ENCODE data around the gene HPGD.

HPGD gene

GRCh38 chr4:174522183-174523024 lies at the start of gene HPGD:
Gene HPGD (minus strand): TSS chr4:174522488. CDS start chr4:174522451, 37 bp downstream.
- DNase-seq (ENCODE audit: low read depth in 1 of 2, low spot score in 1 of 2), result peak in 1 of 2 donors; percentile 22

- DNase-seq (ENCODE audit: low read depth in 1 of 2, low spot score in 1 of 2), result no peak
Observed at GRCh38 chr4:174564529-174564928, 42.2 kb upstream of the HPGD start.

DNA sequence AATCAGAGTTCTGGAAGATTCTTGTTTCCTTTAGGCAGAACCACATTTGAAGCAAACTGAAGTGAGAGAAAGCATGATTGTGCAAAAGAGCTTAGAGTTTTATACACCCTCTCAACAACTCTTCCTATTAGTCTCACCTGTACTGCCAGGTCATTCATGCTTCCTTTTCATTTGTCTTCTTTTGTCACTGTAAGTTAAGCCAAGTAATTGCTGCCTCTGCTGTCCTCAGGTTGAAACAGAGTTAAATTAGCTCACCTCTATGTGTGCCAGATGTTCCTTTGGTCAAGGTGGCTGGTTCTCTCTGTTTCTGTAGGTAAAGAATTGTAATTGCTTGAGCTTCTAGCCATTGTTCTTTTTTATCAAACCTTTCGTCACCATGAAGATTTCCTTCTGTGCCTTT lies 41.1 kb upstream of the HPGD start:
- no peak for DNase-seq (ENCODE audit: low read depth in 1 of 2, low spot score in 1 of 2)

DNA sequence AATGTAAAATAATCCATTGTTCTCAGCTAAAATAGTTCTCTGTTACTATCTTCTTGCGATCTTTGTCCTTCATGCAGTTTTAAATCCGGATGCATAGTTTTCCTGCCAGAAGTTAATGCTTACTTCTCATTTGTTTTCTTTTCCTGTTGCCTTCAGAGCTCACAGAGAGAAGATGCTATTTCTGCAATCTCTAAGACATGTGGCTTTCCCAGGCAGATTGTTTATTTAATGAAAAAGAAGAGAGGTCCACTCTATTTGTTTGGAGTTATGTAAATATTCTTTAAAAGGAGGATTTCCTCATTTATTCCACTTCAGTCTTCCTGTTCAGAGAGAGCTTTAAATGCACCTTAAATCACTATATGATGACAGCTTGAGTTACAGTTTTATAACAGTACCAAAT lies 39.3 kb upstream of the HPGD start:
- DNase-seq (ENCODE audit: low read depth in 1 of 2, low spot score in 1 of 2), result no peak

DNA sequence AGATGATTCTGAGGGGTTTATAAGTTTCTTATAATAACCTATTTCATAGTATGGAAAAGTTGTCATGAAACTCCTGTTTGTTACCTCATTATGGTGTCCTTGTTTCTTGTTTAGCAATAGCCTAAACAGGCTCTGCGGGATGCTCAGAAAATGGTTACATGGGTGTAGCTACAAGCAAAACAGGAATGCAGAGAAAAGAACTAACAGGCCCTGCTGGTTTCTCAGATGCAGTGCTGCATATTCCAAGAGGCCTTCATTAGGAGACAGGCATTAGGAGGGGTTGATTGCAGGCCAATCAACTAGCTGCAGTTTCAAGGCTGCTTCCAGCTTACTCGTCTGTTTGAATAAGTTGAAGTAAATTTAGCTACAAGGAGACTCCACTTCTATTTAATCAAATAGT lies 37.6 kb upstream of the HPGD start:
- no peak for DNase-seq (ENCODE audit: low read depth in 1 of 2, low spot score in 1 of 2)

DNA sequence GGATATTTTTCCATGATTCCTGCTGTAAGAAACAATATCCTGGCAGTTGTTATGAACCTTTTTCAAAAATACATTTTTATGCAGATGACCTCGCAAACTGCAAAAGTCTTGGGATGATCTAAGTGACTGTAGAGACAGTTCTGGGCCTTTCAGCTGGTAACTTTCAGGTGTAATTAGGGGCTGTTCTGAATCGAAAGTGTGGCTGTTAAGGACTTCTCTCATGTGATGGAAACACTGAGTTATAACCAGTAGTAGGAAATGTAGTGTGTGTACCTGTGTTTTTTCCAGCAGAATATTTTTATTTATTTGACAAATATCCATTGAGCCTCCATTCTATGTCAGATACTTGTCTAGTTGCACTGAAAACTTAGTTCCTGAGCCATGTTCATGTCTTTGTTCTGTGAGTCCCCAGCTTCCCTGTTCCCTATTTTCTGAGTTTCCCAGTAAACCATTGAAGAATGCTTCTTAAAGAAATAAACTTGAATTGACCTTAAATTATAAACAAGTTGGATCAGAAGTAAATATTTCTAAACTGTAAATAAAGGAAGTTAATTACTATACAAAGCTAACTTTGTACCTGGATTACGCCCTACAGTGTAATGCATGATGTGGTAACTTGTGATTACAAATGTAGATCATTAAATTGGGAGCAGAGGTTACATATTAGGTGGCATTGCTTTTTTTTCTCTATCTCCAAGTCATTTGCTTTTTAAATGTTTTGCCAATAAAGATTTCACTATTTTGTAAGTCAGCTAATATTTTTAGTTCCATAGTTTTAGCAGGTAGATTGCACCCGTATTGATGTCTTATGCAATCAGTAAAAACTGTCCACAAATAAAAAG lies 33.7 kb upstream of the HPGD start:
- no peak for DNase-seq (ENCODE audit: low read depth in 1 of 2, low spot score in 1 of 2)

DNA sequence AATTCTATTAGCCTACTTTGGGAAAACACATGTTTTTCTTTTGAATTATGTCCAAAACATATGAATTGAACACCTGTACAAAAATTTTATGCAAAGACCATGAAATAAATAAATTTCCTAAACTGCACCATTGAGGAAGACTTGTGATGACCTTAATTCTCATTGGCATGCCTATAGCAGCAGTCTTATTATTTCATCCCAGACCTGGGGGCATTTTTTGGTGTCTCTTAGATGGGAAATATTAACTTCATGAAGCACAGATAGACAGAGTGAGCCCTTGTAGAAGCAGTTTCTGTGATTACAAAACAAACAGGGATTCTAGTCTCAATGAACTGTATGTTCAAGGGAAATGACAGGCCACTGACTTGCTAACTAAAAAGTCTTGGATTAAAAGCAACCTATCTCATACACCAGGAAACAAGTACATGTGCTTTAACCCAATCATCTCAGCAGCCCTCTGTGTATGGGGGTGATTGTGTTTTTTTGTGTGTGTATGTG lies 32.0 kb upstream of the HPGD start:
- DNase-seq (ENCODE audit: low read depth in 1 of 2, low spot score in 1 of 2), result no peak

DNA sequence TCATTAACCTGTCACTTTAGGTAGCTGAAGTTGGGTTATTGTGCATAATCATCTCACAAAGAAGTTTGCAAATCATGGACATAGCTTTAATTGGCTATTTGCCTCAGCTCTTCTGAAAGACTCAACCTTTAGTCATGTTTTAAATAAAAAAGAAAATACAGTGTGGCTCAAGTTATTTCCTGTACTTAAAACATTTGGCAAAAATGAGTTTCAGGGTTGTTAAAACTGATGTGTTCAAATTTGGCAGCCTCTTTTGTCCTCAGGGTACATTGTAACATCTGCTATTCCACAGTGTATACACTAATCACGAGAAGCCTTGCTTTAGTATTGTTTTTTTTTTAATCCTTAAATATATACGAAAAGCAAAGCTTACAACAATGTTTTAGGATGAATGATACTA lies 31.5 kb upstream of the HPGD start:
- no peak for DNase-seq (ENCODE audit: low read depth in 1 of 2, low spot score in 1 of 2)

- DNase-seq (ENCODE audit: low read depth in 1 of 2, low spot score in 1 of 2), result no peak
Observed at GRCh38 chr4:174553031-174553430, 30.7 kb upstream of the HPGD start.

DNA sequence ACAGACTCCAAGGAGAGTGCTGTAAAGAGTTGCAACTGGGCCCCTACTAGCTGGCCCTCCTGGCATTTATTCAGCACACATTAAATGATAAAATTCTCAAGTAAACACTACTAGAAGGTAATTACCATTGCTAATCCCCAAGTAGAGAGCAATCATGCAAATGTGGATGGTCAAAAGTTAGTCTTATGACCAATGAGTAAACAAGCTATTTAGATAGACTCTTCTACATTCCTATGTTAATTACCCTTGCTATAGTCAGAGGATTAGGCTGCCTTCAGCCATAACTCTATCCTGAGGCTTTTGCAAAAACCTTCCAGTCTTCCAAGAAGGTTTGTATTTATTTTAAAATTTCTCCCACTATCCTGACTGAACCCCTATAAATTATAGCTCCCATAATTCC lies 28.3 kb upstream of the HPGD start:
- no peak for DNase-seq (ENCODE audit: low read depth in 1 of 2, low spot score in 1 of 2)

GRCh38 chr4:174549721-174550120 lies 27.4 kb upstream of the HPGD start:
- no peak for DNase-seq (ENCODE audit: low read depth in 1 of 2, low spot score in 1 of 2)

GRCh38 chr4:174545268-174545667 lies 23.0 kb upstream of the HPGD start:
- no peak for DNase-seq (ENCODE audit: low read depth in 1 of 2, low spot score in 1 of 2)

- no peak for DNase-seq (ENCODE audit: low read depth in 1 of 2, low spot score in 1 of 2)
Observed at GRCh38 chr4:174544496-174544895, 22.2 kb upstream of the HPGD start.

DNA sequence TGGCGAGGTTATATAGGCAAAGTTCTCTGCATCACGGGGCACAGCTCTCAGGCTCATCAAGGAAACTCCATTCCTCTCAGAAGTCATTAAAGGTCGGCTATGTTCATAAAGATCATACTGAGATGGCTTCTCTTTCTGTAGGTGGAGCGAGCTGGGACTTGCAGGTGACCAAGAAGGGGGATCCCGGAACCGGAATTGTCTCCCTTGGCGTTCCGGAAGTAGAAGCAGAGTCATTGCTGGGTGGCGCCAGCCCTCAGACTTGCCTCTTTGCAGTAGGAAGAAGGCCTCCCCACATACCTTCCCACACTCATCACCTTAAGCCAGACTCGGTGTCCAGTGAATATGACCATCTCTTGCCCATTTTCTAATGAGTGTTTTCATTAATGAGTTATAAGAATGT lies 17.9 kb upstream of the HPGD start:
- no peak for DNase-seq (ENCODE audit: low read depth in 1 of 2, low spot score in 1 of 2)

DNA sequence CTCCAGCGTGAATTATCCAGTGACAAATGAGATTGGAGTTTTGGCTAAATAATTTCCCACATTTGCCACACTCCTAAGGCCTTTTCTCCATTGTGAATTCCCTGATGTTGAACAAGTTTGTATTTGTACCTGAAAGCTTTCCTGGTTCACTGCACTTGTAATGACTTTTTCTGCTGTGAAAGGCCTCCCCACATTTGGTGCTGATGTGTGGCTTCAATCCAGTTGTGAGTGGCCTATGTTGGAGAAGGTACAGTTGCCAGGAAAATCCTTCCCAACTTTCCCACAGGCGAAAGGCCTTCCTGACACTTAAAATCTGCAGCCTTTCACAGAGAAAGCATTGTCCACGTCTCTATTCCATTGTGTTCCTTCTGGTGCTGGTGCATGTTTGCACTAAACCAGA lies 17.3 kb upstream of the HPGD start:
- DNase-seq (ENCODE audit: low read depth in 1 of 2, low spot score in 1 of 2), result no peak

- no peak for DNase-seq (ENCODE audit: low read depth in 1 of 2, low spot score in 1 of 2)
Observed at GRCh38 chr4:174538876-174539250, 16.6 kb upstream of the HPGD start.

DNA sequence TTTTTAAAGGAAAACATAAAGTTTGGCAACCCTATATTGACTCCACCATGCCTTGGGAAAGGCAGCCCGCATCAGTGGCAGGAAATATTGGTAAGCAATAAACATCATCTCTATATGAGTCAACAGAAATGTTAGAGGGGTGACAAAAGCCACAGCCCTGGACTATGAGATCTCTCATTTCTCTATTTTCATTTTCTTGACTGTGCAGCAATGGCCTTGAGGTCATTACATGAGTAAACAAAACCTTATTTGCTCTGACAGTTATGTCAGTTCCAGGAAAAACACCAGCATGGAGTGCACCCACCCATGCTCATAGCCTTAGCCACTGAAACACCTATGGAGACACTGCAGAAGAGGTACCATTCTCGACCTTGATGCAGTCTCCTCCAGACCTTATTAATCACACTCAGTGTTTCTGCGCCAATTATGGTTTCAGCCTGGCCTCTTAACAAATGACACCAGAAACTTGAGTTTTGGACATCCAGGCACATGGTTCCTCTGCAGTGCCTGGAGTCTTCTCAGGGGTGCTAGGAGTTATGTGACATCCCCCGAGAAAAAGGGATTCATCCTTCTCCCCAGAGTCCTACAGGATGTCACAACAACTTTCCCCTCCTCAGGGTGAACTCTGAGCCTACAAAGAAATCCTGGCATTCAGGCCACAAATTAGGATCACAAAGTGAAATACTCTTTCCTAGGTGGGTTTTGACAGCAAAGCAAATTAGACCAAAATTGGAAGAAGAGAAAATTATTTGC lies 16.0 kb upstream of the HPGD start:
- no peak for DNase-seq (ENCODE audit: low read depth in 1 of 2, low spot score in 1 of 2)

- no peak for DNase-seq (ENCODE audit: low read depth in 1 of 2, low spot score in 1 of 2)
Observed at GRCh38 chr4:174537634-174538033, 15.3 kb upstream of the HPGD start.

DNA sequence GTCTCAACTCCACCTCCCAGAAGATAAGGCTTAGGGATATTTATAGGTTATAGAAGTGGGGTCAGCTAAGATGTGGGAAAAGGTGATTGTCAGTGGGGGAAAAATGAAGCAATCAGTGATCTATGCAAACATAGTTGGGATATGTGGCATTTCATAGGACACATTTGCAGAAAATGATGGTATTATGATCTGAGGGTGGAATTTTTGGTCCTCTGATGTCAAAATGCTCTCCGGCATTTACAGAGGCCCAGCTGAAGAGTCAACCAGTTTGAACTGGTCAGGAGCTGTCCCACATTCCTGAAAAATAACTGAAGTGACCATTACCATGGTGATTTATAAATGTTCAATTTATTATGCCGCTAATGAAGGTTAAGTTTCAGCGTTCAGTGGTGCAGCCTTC lies 12.2 kb upstream of the HPGD start:
- DNase-seq (ENCODE audit: low read depth in 1 of 2, low spot score in 1 of 2), result no peak

DNA sequence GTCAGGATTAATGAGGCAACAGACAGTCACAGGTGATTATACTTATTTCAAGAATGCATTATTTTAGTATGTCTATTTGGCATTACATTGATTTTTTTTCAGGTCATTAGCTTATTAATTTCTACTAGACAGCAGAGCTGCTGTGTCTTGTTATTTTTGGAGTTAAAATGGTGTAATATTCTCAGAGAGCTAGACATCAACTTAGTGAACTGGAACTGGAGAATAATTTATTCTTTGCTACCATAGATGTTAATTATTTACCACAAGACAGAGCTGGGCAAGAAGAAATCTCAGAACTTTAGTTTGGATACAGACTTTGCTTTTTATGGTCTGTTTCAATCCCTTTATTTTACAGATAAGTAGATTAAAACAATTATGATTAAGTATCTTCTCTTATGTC lies 10.2 kb upstream of the HPGD start:
- no peak for DNase-seq (ENCODE audit: low read depth in 1 of 2, low spot score in 1 of 2)

DNA sequence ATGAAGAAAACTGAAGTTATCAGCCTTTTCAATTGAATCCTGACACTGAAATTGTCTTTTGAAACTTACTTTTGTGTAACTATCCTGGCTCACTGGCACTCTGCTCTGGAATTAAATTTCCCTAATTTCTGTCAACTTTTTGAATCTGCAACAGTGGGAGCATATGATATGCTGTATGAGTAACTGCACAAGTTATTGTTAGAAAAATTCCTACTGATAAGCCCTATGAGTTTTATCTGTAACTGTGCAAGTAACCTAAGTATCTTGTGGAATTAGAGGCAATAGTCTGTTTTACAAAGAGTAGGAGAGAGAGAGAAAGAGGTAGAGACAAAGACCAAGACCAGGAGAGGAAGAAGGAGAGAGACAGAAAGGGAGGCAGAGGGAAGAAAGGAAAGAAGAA lies 9.2 kb upstream of the HPGD start:
- DNase-seq (ENCODE audit: low read depth in 1 of 2, low spot score in 1 of 2), result no peak

DNA sequence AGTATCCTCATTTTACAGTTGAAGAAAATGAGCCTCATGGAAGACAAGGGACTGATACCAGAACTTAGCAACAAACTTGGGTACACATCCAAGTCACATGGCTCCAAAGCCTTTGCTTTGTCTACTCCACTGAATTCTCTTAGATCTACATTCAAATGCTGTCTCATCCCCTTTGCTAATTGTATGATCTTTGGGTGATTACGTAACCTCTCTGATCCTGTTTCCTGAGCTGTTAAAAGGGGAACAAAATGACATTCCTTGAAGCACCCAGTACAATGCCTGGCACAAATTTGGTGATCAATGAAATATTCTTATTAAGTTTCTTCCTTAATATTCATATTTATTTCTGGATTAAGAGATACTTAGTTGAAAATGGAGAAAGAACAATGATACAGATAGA lies 5.9 kb upstream of the HPGD start:
- no peak for DNase-seq (ENCODE audit: low read depth in 1 of 2, low spot score in 1 of 2)
